ENCODE data around the gene PLVAP.

DNA sequence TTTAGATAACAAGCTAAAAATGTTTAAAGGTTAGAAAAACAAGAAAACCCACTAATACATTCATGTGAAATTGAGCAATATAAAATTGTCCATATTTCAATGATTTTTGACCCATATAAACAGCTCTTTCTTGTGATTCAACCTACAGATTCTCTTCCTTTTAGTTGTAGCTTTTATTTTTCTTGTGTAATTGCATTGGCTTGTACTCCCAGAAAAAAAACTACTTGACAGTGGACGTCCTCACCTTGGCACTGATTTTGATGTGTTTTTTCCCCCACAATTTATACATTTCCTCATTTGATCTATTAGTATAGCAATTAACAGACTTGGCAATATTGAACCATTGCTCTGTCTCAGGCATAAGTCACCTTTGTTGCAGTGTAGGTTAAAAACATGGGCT, 12.1 kb upstream of the PLVAP start:
- TF ChIP-seq, protein P1, sequence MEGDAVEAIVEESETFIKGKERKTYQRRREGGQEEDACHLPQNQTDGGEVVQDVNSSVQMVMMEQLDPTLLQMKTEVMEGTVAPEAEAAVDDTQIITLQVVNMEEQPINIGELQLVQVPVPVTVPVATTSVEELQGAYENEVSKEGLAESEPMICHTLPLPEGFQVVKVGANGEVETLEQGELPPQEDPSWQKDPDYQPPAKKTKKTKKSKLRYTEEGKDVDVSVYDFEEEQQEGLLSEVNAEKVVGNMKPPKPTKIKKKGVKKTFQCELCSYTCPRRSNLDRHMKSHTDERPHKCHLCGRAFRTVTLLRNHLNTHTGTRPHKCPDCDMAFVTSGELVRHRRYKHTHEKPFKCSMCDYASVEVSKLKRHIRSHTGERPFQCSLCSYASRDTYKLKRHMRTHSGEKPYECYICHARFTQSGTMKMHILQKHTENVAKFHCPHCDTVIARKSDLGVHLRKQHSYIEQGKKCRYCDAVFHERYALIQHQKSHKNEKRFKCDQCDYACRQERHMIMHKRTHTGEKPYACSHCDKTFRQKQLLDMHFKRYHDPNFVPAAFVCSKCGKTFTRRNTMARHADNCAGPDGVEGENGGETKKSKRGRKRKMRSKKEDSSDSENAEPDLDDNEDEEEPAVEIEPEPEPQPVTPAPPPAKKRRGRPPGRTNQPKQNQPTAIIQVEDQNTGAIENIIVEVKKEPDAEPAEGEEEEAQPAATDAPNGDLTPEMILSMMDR (IDR thresholded peaks at IDR 0.05 in 4 of 5, conservative IDR thresholded peaks at IDR 0.05 in 1 of 5): no peak
- TF ChIP-seq POLR2A (IDR thresholded peaks at IDR 0.05): no peak
